Subcutaneous abdominal adipose tissue (tissue), 5 donors: Measurements from ENCODE around the gene NPIPA3.
"Not testable (repeated sequence)": the region's sequence is repeated elsewhere in the genome, so short reads cannot be mapped to it uniquely, and the experiment has no call there.

Source experiments
- H3K27ac ChIP-seq: one replicate; pipeline ENCODE4 v1.7.0; 2013; ENCODE audit warnings: low read depth, mild to moderate bottlenecking, inconsistent platforms, low read length, moderate library complexity
- H3K27me3 ChIP-seq, 5 donors: one replicate each; pipeline ENCODE4 v1.7.0; 2013; ENCODE audit warnings: low read length in 5 of 5, inconsistent platforms in 1 of 5; ENCODE audit not compliant: control insufficient read depth in 5 of 5, insufficient read depth in 4 of 5
- H3K36me3 ChIP-seq, 5 donors: one replicate each; pipeline ENCODE4 v1.7.0; 2013; ENCODE audit warnings: low read length in 5 of 5; ENCODE audit not compliant: control insufficient read depth in 5 of 5, insufficient read depth in 5 of 5
- H3K4me1 ChIP-seq, 5 donors: one replicate each; pipeline ENCODE4 v1.7.0; 2013; ENCODE audit warnings: low read length in 5 of 5, mild to moderate bottlenecking in 3 of 5, moderate library complexity in 1 of 5; ENCODE audit not compliant: control insufficient read depth in 5 of 5, insufficient read depth in 5 of 5
- H3K4me3 ChIP-seq, 5 donors: one replicate each; pipeline ENCODE4 v1.7.0; 2013; ENCODE audit warnings: low read length in 5 of 5, low read depth in 1 of 5
- H3K9ac ChIP-seq, 5 donors: one replicate each; pipeline ENCODE4 v1.7.0; 2013; ENCODE audit warnings: low read length in 5 of 5, mild to moderate bottlenecking in 4 of 5, moderate library complexity in 3 of 5
- H3K9me3 ChIP-seq, 5 donors: one replicate each; pipeline ENCODE4 v1.7.0; 2013; ENCODE audit warnings: low read length in 5 of 5; ENCODE audit not compliant: control insufficient read depth in 5 of 5
- donor health status: healthy.
- donor health status: healthy.
- donor health status: healthy.
- donor health status: healthy.
- donor health status: healthy.

Gene NPIPA3

DNA sequence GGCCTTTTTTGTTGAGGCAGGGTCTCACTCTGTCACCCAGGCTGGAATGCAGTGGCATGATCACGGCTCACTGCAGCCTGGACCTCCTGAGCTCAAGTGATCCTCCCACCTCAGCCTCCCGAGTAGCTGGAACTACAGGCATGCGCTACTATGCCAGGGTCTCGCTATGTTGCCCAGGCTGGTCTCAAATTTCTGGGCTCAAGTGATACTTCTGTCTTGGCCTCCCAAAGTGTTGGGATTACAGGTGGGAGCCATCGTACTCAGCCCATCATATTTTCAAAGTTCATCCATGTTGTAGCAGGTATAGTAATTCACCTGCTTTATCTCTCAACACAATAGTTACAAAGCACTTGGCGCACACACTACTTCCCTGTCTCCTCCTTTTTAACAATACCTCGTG lies 22.8 kb upstream of the NPIPA3 start:
- H3K9ac ChIP-seq, H3K4me3 ChIP-seq, H3K36me3 ChIP-seq, H3K9me3 ChIP-seq, H3K27me3 ChIP-seq, H3K4me1 ChIP-seq, H3K27ac ChIP-seq: not testable (repeated sequence)

DNA sequence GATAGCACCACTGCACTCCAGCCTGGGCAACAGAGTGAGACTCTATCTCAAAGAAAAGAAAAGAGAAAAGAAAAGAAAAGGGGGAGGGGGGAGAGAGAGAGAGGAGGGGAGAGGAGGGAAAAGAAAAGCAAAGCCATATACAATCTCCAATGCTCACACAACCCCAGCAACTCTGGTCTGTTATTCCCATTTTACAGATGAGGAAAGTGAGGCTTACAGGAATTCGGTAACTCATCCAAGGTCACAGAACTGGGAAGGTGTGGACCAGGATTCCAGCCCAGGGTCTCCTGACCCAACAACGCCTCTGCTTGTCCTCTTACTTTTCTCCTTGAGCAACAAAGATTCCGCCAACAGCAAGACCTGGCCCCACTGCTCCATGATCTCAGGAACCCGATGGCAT lies 22.1 kb upstream of the NPIPA3 start:
- Histone ChIP-seq H3K9me3 (no peaks in the 10 kb centered on the region), H3K4me3 (no peak overlapping the region), H3K27me3 (peaks cover 0 to 3% (median 0%) of the 10 kb centered on the region in 5 donors), H3K9ac (no peak overlapping the region), H3K36me3 (no peaks in the 10 kb centered on the region), H3K4me1 (no peaks in the 10 kb centered on the region), H3K27ac (no peak overlapping the region)

DNA sequence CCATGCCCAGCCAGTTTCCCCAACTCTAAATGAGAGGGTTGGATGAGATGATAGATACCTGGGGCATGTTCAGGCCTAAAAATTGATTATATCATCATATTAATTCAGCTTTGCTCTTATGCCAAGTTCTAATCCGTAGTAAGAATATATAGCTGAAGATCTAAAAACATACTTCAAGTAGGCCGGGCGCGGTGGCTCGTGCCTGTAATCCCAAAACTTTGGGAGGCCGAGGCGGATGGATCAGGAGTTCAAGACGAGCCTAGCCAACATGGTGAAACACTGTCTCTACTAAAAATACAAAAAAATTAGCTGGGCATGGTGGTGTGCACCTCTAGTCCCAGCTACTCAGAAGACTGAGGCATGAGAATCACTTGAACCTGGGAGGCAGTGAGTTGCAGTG lies 21.1 kb upstream of the NPIPA3 start:
- H3K4me3 ChIP-seq, result no peak overlapping the region
- H3K4me1 ChIP-seq, result no peaks in the 10 kb centered on the region
- no peak overlapping the region for H3K9ac ChIP-seq
- H3K9me3 ChIP-seq, result no peaks in the 10 kb centered on the region
- H3K27ac ChIP-seq, result no peak overlapping the region
- H3K27me3 ChIP-seq, result peaks cover 0 to 3% (median 0%) of the 10 kb centered on the region in 5 donors
- no peaks in the 10 kb centered on the region for H3K36me3 ChIP-seq

DNA sequence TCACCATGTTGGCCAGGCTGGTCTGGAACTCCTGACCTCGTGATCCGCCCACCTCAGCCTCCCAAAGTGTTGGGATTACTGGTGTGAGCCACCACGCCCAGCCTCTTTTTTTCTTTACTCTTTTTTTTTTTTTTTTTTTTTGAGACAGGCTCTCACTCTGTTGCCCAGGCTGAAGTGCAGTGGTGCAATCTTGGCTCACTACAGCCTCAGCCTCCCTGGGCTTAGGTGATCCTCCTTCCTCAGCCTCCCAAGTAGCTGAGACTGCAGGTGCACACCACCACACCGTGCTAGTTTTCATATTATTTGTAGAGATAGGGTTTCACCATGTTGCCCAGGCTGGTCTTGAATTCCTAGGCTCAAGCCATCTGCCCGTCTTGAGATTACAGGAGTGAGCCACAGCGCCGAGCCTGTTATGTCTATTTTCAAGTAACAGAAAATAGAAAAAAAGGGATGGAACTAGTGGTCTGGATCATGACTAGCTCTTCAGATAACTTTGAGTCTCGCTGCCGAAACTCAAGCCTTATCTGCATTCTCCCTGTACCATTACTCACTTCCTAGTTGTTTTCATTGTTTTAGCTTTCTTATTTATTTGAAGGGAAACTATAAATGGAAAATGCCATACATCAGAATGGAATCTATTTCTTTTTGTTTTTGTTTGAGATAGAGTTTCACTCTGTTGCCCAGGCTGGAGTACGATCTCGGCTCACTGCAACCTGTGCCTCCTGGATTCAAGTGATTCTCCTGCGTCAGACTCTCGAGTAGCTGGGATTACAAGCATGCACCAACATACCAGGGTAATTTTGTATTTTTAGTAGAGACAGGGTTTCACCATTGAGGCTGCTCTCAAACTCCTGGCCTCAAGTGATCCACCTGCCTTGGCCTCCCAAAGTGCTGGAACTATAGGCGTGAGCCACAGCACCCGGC lies 17.1 kb upstream of the NPIPA3 start:
- not testable (repeated sequence) for H3K9ac ChIP-seq, H3K4me3 ChIP-seq, H3K36me3 ChIP-seq, H3K27me3 ChIP-seq, H3K9me3 ChIP-seq, H3K4me1 ChIP-seq, H3K27ac ChIP-seq

DNA sequence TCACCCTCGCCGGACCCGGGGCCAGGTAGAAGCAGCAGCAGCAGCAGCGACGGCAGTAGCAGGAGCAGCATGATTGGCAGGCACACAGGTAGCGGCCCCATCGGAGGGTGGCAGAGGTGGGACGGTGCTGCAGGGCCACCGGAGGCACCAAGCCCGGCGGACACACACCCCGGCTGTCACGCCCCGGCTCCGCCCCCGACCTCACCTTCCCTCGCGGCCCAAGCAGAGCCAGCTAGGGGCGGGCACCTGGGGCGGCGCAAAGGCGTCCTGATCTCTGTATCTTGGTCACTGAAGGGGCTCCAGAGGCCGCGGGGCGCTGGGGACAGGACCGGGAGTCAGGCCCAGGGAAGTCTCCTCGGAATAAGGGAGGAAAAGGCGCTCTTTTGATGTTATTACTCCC lies 9.1 kb upstream of the NPIPA3 start, which contains the start of gene PLA2G10:
Gene PLA2G10, minus strand, starts transcription at position 180 of the 400 bp plus-strand sequence. Its CDS starts 79 bp downstream, at position 101.
- not testable (repeated sequence) for H3K27me3 ChIP-seq, H3K4me3 ChIP-seq, H3K9ac ChIP-seq, H3K9me3 ChIP-seq, H3K27ac ChIP-seq, H3K4me1 ChIP-seq, H3K36me3 ChIP-seq

DNA sequence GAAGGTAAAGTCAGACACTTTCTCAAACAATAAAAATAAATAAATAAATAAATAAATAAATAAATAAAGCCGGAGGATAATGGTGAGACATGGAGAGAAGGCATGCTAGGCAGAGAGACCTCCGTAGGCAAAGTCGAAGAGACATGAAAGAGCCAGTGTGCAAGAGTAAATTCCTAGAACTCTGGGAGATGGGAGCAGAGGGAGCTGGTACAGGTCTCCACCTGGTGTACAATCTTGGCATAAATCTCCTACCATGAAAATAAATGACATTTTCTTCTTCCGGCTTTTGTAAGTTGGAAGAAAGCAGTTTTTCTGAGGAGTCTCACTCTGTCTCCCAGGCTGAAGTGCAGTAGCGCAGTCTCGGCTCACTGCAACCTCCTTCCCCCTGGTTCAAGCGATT lies 1.4 kb upstream of the NPIPA3 start:
- not testable (repeated sequence) for H3K36me3 ChIP-seq, H3K27ac ChIP-seq, H3K9me3 ChIP-seq, H3K27me3 ChIP-seq, H3K4me1 ChIP-seq, H3K4me3 ChIP-seq, H3K9ac ChIP-seq

DNA sequence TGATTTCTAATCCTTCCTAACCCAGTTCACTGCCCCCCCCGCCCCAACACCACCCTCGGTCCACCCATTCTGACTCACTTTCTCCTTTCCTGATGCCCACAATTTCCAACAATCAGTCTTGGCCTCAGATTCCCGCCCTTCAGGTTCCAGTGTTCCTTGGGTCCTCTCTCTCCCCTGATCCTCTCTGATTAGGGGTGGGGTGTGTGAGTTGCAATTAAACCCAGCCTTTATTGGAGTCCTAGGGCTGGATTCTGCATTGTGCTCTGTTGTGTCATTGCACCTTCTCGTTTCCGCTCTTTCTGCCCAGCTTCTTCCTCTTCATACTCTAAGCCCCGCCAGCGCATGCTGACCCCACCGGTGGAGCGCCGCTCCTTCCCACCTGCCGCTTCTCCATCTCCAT lies 539 bp upstream of the NPIPA3 start:
- H3K4me1 ChIP-seq, H3K9ac ChIP-seq, H3K4me3 ChIP-seq, H3K27me3 ChIP-seq, H3K9me3 ChIP-seq, H3K27ac ChIP-seq, H3K36me3 ChIP-seq: not testable (repeated sequence)

DNA sequence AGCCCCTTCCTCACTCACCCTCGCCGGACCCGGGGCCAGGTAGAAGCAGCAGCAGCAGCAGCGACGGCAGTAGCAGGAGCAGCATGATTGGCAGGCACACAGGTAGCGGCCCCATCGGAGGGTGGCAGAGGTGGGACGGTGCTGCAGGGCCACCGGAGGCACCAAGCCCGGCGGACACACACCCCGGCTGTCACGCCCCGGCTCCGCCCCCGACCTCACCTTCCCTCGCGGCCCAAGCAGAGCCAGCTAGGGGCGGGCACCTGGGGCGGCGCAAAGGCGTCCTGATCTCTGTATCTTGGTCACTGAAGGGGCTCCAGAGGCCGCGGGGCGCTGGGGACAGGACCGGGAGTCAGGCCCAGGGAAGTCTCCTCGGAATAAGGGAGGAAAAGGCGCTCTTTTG lies 30.0 kb downstream of the NPIPA3 start:
- not testable (repeated sequence) for H3K9ac ChIP-seq, H3K36me3 ChIP-seq, H3K27ac ChIP-seq, H3K27me3 ChIP-seq, H3K4me1 ChIP-seq, H3K4me3 ChIP-seq, H3K9me3 ChIP-seq

DNA sequence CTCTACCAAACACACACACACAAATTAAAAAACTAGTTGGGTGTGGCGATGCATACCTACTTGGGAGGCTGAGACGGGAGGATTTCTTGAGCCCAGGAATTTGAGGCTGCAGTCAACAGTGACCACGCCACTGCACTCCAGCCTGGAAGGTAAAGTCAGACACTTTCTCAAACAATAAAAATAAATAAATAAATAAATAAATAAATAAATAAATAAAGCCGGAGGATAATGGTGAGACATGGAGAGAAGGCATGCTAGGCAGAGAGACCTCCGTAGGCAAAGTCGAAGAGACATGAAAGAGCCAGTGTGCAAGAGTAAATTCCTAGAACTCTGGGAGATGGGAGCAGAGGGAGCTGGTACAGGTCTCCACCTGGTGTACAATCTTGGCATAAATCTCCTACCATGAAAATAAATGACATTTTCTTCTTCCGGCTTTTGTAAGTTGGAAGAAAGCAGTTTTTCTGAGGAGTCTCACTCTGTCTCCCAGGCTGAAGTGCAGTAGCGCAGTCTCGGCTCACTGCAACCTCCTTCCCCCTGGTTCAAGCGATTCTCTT lies 37.7 kb downstream of the NPIPA3 start:
- H3K27me3 ChIP-seq, H3K4me3 ChIP-seq, H3K36me3 ChIP-seq, H3K27ac ChIP-seq, H3K9ac ChIP-seq, H3K9me3 ChIP-seq, H3K4me1 ChIP-seq: not testable (repeated sequence)

DNA sequence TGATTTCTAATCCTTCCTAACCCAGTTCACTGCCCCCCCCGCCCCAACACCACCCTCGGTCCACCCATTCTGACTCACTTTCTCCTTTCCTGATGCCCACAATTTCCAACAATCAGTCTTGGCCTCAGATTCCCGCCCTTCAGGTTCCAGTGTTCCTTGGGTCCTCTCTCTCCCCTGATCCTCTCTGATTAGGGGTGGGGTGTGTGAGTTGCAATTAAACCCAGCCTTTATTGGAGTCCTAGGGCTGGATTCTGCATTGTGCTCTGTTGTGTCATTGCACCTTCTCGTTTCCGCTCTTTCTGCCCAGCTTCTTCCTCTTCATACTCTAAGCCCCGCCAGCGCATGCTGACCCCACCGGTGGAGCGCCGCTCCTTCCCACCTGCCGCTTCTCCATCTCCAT lies 38.6 kb downstream of the NPIPA3 start:
- H3K4me1 ChIP-seq, H3K9me3 ChIP-seq, H3K27ac ChIP-seq, H3K9ac ChIP-seq, H3K27me3 ChIP-seq, H3K4me3 ChIP-seq, H3K36me3 ChIP-seq: not testable (repeated sequence)
